Thyroid gland (tissue), 4 donors: ENCODE measurements around the gene C3orf38.

Experiments
- CTCF ChIP-seq, 6 experiments: fragments of 200-600 bp in 3 of 6; fragments of 450-650 bp in 3 of 6; sonication (generic) in 3 of 6; IDR thresholded peaks; one replicate each; pipeline ENCODE4 v1.5.1; 2016 to 2019; ENCODE audit warnings: antibody characterized with exemption in 6 of 6, mild to moderate bottlenecking in 2 of 6, inconsistent platforms in 1 of 6, moderate library complexity in 1 of 6
- POLR2A ChIP-seq, 2 donors: fragments of 450-650 bp; IDR thresholded peaks; one replicate each; pipeline ENCODE4 v1.6.1; 2017; ENCODE audit warnings: antibody characterized with exemption in 2 of 2, mild to moderate bottlenecking in 2 of 2, moderate library complexity in 1 of 2

GRCh38 chr3:88105325-88105724 is 44.4 kb upstream of the C3orf38 start:
- TF ChIP-seq CTCF (IDR thresholded peaks at IDR 0.05) (no peak), POLR2A (IDR thresholded peaks at IDR 0.05) (no peak)
